GM12872 (cell line): Measurements from ENCODE around the gene SERPINE2.

Source experiments
- TF ChIP-seq, protein P1 (sequence below): IDR thresholded peaks from 3 replicates; pipeline ENCODE4 v1.5.1; 2011; ENCODE audit warnings: low read depth, mild to moderate bottlenecking, low read length, moderate library complexity; ENCODE audit not compliant: insufficient read depth

SERPINE2 gene

DNA sequence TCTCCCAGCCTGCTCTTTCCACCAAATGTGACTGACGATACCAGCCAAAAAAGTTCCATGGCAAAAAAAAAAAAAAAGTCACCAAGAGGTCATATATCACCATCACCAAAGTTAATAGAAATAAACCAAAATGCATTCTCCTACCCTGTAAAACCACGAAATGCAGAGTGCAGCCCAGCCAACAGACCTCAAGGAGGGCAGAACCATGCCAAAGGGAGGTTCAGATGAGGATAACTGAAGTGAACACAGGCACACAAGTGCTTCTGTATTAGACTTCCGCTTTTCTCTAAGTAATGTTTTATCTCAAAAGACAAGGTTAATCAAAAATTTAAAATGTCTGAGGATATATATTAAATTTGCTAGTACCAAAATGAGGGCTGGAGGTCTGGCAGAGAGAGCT lies 5.5 kb downstream of the SERPINE2 start:
- TF ChIP-seq, protein P1, sequence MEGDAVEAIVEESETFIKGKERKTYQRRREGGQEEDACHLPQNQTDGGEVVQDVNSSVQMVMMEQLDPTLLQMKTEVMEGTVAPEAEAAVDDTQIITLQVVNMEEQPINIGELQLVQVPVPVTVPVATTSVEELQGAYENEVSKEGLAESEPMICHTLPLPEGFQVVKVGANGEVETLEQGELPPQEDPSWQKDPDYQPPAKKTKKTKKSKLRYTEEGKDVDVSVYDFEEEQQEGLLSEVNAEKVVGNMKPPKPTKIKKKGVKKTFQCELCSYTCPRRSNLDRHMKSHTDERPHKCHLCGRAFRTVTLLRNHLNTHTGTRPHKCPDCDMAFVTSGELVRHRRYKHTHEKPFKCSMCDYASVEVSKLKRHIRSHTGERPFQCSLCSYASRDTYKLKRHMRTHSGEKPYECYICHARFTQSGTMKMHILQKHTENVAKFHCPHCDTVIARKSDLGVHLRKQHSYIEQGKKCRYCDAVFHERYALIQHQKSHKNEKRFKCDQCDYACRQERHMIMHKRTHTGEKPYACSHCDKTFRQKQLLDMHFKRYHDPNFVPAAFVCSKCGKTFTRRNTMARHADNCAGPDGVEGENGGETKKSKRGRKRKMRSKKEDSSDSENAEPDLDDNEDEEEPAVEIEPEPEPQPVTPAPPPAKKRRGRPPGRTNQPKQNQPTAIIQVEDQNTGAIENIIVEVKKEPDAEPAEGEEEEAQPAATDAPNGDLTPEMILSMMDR = no peak

DNA sequence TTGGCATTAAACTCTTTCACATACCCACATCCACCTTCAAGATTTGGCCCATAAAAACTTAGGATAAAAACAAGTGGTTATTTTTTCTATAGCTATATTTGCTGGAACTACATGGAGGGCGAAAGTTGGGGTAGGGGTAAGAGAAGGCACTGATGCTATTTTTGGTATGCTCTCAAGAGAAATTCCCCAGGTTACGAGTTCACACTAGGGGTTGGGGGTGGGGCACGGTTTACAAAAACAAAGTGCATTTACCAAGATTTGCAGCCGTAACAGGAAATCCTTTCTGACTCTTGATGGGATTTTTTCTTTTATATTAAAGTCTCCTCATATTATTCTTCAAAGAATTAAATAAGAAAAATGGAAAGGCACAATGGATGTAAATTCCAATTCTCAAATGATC lies 6.8 kb downstream of the SERPINE2 start:
- TF ChIP-seq, protein P1 = no peak

DNA sequence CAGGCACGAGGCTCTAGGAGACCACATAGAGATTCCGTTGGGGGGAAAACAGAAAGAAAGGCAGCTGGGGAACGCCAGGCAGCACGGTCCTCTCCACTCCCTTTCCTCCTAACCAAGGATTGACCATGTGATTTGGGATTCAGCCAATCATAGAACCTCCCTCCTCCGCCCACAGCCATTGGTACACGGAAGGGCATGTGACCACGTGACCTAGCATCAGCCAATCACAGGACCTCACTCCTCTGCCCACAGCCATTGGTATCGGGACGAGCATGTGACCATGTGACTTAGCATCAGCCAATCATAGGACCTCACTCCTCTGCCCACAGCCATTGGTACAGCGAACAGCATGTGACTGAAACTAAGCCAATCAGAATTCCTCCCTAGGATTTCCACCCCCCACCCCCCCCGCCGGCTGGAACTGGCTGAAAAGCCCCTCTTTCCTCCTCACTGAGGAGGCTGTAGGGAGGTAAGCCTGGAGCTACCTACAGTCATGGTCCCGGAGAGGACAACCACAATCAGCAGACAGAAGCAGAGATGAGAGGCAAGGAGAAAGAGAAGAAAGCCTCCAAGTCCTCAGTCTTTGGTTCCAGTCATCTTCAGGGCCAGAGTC lies 7.6 kb downstream of the SERPINE2 start:
- TF ChIP-seq, protein P1 = no peak

DNA sequence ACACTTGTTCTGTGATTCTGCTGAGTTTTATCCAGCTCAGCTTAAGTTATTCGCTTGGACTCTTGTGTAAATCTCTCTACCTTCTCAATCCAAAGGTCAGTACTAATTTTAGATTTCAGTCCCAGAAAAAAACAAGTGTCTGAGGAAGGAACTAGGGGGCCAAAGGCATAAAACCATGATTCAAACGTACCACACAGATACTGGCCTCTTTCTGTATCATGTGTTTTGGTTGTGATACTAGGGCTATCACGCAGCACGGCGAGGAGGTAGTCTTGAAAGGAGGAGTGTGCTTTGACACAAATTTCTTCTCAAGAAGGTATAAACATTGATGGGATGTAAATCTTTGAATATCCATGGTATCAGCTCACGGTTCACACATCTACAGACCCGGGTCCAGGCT lies 8.3 kb downstream of the SERPINE2 start:
- TF ChIP-seq, protein P1 = no peak

DNA sequence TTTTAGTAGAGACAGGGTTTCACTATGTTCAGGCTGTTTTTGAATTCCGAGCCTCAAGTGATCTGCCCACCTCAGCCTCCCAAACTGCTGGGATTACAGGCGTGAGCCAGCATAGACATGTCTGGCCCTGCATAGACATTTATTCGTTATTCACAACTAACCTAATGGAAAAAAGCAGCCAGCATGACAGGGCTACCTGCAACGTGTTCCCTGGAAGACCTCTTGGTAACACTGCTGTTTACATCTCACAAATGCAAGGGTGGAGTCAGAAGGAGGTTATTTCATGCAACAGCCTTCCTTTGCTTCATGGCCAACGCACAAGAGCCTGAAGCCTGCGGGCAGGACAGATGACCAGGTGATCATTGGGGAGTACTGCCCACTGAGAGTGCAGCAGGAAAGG lies 9.2 kb downstream of the SERPINE2 start:
- TF ChIP-seq, protein P1 = no peak

DNA sequence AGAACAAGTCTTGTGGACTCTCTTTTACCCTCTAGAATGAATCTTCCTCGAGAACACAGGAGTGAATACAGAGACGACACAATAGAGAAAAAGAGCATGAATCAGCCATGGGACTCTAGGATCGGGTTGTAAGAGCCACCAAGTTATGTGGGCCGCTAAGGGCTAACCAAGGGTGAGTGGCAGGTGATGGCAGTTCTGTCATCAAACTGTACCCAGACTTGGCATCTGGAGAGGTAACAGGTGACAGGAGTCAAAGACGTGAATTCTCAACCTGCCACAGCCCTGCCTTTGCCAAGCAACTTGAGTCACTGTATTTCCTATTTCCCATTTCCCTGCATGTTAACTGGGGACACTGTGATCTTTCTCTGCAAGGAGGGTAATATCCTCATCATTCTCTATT lies 11.2 kb downstream of the SERPINE2 start:
- TF ChIP-seq, protein P1 = no peak

DNA sequence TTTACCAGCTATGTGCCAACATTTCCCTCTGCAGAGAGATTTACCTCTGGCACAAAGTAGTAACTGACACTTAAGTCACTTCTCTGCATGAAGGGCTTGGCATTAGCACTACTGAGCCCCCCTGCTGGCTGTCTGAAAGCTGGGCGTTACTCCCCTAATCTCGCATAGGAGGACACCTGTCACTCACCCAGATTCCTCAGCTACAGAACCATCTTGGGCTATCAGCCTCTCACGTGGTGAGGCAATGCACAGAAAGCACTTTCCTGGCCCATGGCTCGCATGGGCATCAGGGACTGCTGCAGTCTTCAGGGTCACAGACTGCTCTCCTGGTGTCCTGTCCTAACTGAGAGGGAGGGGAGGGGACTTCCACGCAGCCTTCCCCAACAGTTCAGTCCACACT lies 12.0 kb downstream of the SERPINE2 start:
- TF ChIP-seq, protein P1 = no peak

DNA sequence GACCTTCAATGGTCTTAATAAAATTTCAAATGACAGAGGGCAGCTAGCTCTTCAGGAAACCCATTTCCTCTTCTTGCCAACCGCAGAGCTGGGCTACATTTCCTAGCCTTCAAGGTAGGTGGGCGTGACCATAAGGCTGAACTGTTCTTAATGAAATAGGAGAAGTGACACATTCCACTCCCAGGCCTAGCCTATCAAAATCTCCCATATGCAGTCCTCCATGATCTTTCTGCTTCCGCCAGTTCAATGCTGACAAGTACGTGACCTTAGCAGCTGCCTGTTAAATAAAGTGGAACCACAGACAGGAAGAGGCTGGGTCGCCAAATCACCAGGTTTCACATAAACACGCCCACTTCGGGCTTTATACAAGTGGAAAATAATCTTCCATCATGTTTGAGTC lies 13.2 kb downstream of the SERPINE2 start:
- TF ChIP-seq, protein P1 = no peak
